Right lobe of liver (tissue), 6 donors: Measurements from ENCODE around the gene SMC1B. TPM values are rescaled to one million over a fixed set of nuclear protein-coding genes. Genes with fewer than 3 reads are reported as not detected.
"Not testable (repeated sequence)": the region's sequence is repeated elsewhere in the genome, so short reads cannot be mapped to it uniquely, and the experiment has no call there.

ENCODE experiments used
- ATAC-seq, 4 donors: fragments of 200-7000 bp; cut with Tn5 transposase; one replicate each; pipeline ENCODE4 v1.9.1; 2020; ENCODE audit warnings: mild to moderate bottlenecking in 4 of 4, moderate library complexity in 4 of 4
- DNase-seq, 3 donors: peaks; one replicate each; pipeline ENCODE4 v3.0.0-alpha.2; 2020
- H3K27ac ChIP-seq, 3 donors: fragments of 200-600 bp; one replicate each; pipeline ENCODE4 v1.8.0; 2022
- H3K27me3 ChIP-seq, 2 donors: fragments of 200-600 bp; one replicate each; pipeline ENCODE4 v1.8.0; 2022
- H3K36me3 ChIP-seq, 4 donors: fragments of 200-600 bp; sonication (generic) in 1 of 4; one replicate each; pipeline versions ENCODE4 v1.5.1 to v1.8.0; 2017 to 2022; ENCODE audit warnings: control low read depth in 1 of 4
- H3K4me1 ChIP-seq, 4 donors: fragments of 200-600 bp; sonication (generic) in 1 of 4; one replicate each; pipeline versions ENCODE4 v1.5.1 to v1.8.0; 2017 to 2022; ENCODE audit warnings: control low read depth in 1 of 4
- H3K4me3 ChIP-seq, 3 donors: fragments of 200-600 bp; one replicate each; pipeline ENCODE4 v1.8.0; 2022
- H3K9me3 ChIP-seq, 4 donors: fragments of 200-600 bp; sonication (generic) in 1 of 4; one replicate each; pipeline versions ENCODE4 v1.5.1 to v1.8.0; 2017 to 2022; ENCODE audit warnings: control low read depth in 1 of 4
- CTCF ChIP-seq, 4 donors: fragments of 200-600 bp in 3 of 4; fragments of 450-650 bp in 1 of 4; IDR thresholded peaks; one replicate each; pipeline versions ENCODE4 v1.5.1 to v1.8.0; 2016 to 2022; ENCODE audit warnings: antibody characterized with exemption in 4 of 4, mild to moderate bottlenecking in 2 of 4
- POLR2A ChIP-seq: fragments of 450-650 bp; IDR thresholded peaks from one replicate; pipeline ENCODE4 v1.6.1; 2017; ENCODE audit warnings: antibody characterized with exemption, mild to moderate bottlenecking
- WGBS: methylation state at CpG from one replicate; pipeline ENCODE4 v1.1.6; 2018; ENCODE audit warnings: low coverage, low lambda C conversion rate; ENCODE audit not compliant: insufficient coverage; ENCODE audit errors: missing lambda C conversion rate; 5-methylcytosine and 5-hydroxymethylcytosine counted together
- intact Hi-C, 2 donors: fragments of 100-400 bp; cut with DNase I; formaldehyde crosslinking; loops; one replicate each; pipeline versions ENCODE4 v1.11.2 to v1.14.1; 2022
- total RNA-seq, 6 experiments: library from RNA; depleted of rRNA in 2 of 6; stranded (reverse); fragments of >200 nt in 2 of 6; fragmentation: NEBNext Ultra II Directional in 3 of 6; extraction: Animal tissue kit (Norgen Biotek cat#: 25700) in 3 of 6; gene quantifications; one replicate each; pipeline versions ENCODE4 v1.1.0 to v1.2.4, GENCODE V29; 2016 to 2023
- donor health status: DM: no; HTN: yes; CAD: no.
- donor health status: DM: no; HTN: no; CAD: no.
- donor health status: DM: no; HTN: no; CAD: no.
- donor health status: DM: no; HTN: yes; CAD: no.
- donor health status: DM: no; HTN: yes; CAD: no.

Gene SMC1B
- total RNA-seq, 6 experiments from 2014 or later: not detected

DNA sequence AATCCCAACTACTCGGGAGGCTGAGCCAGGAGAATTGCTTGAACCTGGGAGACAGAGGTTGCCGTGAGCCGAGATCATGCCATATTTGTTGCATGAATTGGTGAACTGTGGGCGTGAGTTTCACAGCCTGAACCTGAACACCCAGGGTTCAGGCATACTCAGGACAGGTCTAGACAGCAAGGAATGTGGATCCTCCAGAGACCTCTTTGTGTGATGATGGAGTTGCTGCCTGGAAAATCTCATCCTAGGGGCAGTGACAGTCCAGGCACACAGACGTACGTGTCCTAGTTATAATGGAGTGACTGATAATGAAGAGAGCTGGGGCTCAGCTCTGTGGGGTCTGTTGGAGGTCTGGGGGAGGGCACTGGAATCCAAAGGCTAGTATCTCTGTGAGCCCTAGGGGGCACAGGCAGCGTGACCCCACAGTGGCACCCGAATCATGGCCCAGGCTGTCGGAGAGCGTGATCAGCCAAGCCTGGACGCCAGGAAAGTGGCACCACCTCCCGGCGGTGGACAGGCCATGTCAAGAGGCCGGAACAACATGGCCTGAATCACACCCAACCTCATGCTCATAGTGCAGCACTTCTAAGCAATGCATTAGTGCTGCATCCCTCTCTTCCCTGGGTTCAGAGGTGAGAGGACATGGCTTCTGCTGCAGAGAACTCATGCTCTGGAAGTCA lies 31.8 kb upstream of the SMC1B start:
- Histone ChIP-seq H3K4me3 (no peak overlapping the region), H3K27ac (no peak overlapping the region), H3K36me3 (no peaks in the 10 kb centered on the region), H3K9me3 (no peaks in the 10 kb centered on the region), H3K4me1 (no peaks in the 10 kb centered on the region), H3K27me3 (no peaks in the 10 kb centered on the region)
- intact Hi-C loops: loop anchor here in 1 of 2 donors (5.0 kb wide), 1 partner anchor 107 kb away; no protein-coding TSS in a partner anchor
- TF ChIP-seq POLR2A (no peak), CTCF (IDR thresholded peaks at IDR 0.05) (no peak)
- no peak for ATAC-seq
- WGBS: 74% methylated on average over 4 of the region's 14 CpGs
- no peak for DNase-seq

DNA sequence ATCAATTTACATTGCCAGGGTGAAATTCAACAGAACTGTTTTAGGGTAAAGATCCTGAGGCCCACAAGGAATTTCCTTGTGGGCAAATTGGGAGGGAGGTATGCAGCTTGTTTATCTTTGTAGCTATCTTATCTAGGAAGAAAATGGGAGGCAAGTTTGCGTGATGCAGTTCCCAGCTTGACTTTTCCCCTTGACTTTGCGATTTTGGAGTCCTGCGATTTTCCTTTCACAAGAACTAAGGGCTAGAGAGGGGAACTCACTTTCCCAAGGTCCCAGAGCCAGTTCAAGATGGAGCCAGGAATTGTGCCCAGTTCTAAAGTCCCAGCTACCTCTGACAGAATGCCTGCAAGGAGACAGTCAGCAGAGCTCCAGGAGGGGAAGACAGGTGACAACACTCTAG lies 30.8 kb upstream of the SMC1B start:
- 74% methylated on average over 3 of the region's 3 CpGs for WGBS
- Histone ChIP-seq H3K36me3 (no peaks in the 10 kb centered on the region), H3K27me3 (no peaks in the 10 kb centered on the region), H3K9me3 (no peaks in the 10 kb centered on the region), H3K27ac (no peak overlapping the region), H3K4me3 (no peak overlapping the region), H3K4me1 (no peaks in the 10 kb centered on the region)
- intact Hi-C loops: loop anchor here in 1 of 2 donors (5.0 kb wide), 1 partner anchor 108 kb away; no protein-coding TSS in a partner anchor
- TF ChIP-seq CTCF (IDR thresholded peaks at IDR 0.05) (no peak), POLR2A (no peak)
- ATAC-seq: no peak
- no peak for DNase-seq

GRCh38 chr22:45442116-45442515 lies 28.7 kb upstream of the SMC1B start:
- Histone ChIP-seq H3K27me3 (no peaks in the 10 kb centered on the region), H3K9me3 (no peaks in the 10 kb centered on the region), H3K27ac (no peak overlapping the region), H3K36me3 (no peaks in the 10 kb centered on the region), H3K4me3 (no peak overlapping the region), H3K4me1 (no peaks in the 10 kb centered on the region)
- no peak for ATAC-seq
- TF ChIP-seq CTCF (IDR thresholded peaks at IDR 0.05) (no peak), POLR2A (no peak)
- intact Hi-C loops: loop anchor here in 1 of 2 donors (5.0 kb wide), 1 partner anchor 110 kb away; no protein-coding TSS in a partner anchor
- no peak for DNase-seq
- 77% methylated on average over 5 of the region's 5 CpGs for WGBS

- Histone ChIP-seq H3K4me1 (no peaks in the 10 kb centered on the region), H3K36me3 (no peaks in the 10 kb centered on the region), H3K27me3 (no peaks in the 10 kb centered on the region), H3K27ac (no peak overlapping the region), H3K4me3 (no peak overlapping the region), H3K9me3 (no peaks in the 10 kb centered on the region)
- ATAC-seq: peak; percentile 89 to 93 (median 90)
- WGBS: 5% methylated on average over 7 of the region's 10 CpGs
- peak in 2 of 3 donors; percentile 50 to 59 for DNase-seq
- peak; percentile 49 to 79 (median 62) for TF ChIP-seq CTCF (IDR thresholded peaks at IDR 0.05)
- no peak for TF ChIP-seq POLR2A
- intact Hi-C loops: loop anchor here in 1 of 2 donors (5.0 kb wide), 1 partner anchor 111 kb away; no protein-coding TSS in a partner anchor
These were observed 27.7 kb upstream of the SMC1B start for GRCh38 chr22:45441138-45441537.

DNA sequence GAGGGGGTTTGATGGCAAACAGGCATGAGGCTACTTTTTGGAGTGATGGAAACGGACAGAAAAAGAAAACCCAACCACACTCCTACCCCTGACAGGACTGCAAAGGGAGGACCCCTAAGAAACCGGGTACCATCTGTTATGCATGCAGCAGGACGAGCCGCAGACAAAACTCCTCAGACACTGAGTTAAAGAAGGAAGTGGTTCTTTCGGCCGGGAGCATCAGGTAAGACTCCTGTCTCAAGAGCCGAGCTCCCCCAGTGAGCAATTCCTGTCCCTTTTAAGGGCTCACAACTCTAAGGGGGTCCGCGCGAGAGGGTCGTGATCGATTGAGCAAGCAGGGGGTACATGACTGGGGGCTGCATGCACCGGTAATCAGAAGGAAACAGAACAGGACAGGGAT lies 27.3 kb upstream of the SMC1B start:
- not testable (repeated sequence) for H3K4me1 ChIP-seq, H3K27ac ChIP-seq, H3K36me3 ChIP-seq, ATAC-seq, H3K27me3 ChIP-seq, H3K4me3 ChIP-seq, H3K9me3 ChIP-seq, DNase-seq
- intact Hi-C loops: loop anchor here in 1 of 2 donors (5.0 kb wide), 1 partner anchor 112 kb away; no protein-coding TSS in a partner anchor
- WGBS: 40% methylated on average over 8 of the region's 13 CpGs
